Urothelium cell line (cell line): ENCODE results near the gene ATF6.
A peak's percentile ranks its signal among the peaks of the same experiment; 100 is the strongest.
"Not testable (repeated sequence)": the region's sequence is repeated elsewhere in the genome, so short reads cannot be mapped to it uniquely, and the experiment has no call there.

Experiments used
- DNase-seq: peaks from one replicate; pipeline ENCODE4 v3.0.0; 2011; ENCODE audit warnings: low spot score, mixed read lengths
- FAIRE-seq: peaks from 2 replicates; lab custom pipeline; 2011; peaks lifted over from hg19 to GRCh38; lab: Jason Lieb, UNC

Gene ATF6

DNA sequence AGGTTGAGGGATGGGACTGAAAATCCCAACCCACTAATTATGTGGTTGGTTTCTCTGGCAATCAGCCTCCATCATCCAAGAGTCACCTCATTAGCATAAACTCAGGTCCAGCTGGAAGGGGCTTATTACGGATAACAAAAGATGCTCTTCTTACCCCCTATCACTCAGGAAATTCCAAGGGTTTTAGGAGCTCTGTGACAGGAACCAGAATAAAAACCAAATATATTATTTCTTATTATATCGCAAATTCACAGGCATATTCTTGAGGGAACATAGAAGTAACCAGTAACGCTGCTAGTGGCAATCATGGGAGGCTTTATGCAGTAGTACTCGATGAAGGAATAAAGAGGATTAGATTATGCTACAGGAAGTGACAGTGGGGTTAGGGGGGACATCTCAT is 59.7 kb downstream of the ATF6 start:
- no peak for DNase-seq
- FAIRE-seq = no peak

- DNase-seq (no peak), FAIRE-seq (no peak)
Measured at GRCh38 chr1:161826478-161826877, 60.4 kb downstream of the ATF6 start.

- DNase-seq (no peak), FAIRE-seq (no peak)
Measured at GRCh38 chr1:161827786-161828185, 61.7 kb downstream of the ATF6 start.

DNA sequence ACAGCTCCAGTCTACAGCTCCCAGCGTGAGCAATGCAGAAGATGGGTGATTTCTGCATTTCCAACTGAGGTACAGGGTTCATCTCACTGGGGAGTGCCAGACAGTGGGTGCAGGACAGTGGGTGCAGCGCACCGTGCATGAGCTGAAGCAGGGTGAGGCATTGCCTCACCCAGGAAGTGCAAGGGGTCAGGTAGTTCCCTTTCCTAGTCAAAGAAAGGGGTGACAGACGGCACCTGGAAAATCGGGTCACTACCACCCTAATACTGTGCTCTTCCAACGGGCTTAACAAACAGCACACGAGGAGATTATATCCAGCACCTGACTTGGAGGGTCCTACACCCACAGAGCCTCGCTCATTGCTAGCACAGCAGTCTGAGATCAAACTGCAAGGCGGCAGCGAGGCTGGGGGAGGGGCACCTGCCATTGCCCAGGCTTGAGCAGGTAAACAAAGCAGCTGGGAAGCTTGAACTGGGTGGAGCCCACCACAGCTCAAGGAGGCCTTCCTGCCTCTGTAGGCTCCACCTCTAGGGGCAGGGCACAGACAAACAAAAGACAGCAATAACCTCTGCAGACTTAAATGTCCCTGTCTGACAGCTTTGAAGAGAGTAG is 66.3 kb downstream of the ATF6 start:
- FAIRE-seq, DNase-seq: not testable (repeated sequence)

GRCh38 chr1:161834967-161835550 is 68.9 kb downstream of the ATF6 start:
- DNase-seq (no peak), FAIRE-seq (no peak)

DNA sequence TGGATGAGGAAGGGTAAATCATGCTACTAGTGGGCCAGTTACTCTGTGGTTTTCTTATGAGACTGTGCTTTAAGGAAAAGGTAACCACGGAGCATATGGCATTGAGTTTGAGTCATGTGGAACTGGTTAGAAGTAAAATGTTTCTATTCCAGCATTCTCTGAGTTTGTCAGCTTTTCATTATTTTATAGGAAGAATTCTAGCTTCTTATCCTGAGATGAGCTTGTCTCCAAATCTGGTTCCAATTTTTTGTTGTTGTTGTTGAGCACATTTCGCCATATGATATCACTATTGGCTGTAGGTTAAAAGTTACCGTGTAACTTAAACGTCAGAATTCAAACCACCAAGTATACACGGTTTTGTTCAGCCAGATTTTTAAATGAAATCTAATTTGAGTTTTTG is 69.9 kb downstream of the ATF6 start:
- FAIRE-seq (no peak), DNase-seq (no peak)

GRCh38 chr1:161838362-161838761 is 72.2 kb downstream of the ATF6 start:
- DNase-seq (no peak), FAIRE-seq (no peak)

DNA sequence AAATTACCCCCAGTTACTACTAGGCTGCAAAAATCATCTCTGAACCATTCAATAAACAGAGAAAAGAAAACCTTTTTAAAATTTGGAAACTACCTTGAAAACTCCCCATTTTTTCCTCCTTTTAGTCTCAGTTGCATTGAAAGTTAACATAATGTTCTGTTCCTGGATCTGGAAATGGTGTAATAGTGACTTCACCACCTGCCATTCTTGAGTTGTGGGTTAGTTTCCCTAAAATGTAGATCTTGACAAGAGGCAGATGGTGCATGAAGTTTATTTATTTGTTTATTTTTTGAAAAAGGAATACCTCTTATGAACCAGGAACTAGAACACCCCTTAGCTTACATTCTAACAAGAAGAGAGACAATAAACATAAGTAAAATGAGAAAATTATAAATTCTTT is 72.8 kb downstream of the ATF6 start:
- DNase-seq (no peak), FAIRE-seq (no peak)

GRCh38 chr1:161839591-161839990 is 73.5 kb downstream of the ATF6 start:
- FAIRE-seq (peak; percentile 35), DNase-seq (no peak)

DNA sequence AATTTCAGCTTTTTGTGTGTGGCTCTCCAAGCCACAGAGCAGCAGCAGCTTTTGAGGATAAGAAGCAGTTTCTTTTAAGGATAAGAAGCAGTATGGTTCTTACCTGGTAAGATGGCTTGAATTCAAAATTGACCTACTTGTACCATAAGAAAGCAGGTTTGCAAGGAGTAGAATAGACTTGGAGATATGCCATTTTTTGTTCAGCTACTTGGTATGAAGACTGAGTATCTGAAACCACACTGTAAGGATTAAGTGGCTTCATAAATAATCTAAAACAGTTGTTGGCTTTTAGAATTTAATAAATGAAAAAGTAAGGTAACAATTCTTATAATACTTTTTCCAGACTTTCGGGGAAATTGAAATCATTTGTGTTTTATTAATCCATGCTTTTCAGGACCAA is 74.2 kb downstream of the ATF6 start:
- FAIRE-seq = no peak
- no peak for DNase-seq

- DNase-seq (no peak), FAIRE-seq (no peak)
Measured at GRCh38 chr1:161843156-161843555, 77.0 kb downstream of the ATF6 start.

GRCh38 chr1:161844696-161845095 is 78.6 kb downstream of the ATF6 start:
- DNase-seq = no peak
- no peak for FAIRE-seq

- FAIRE-seq = no peak
- DNase-seq = no peak
Measured at GRCh38 chr1:161848676-161849075, 82.6 kb downstream of the ATF6 start.

DNA sequence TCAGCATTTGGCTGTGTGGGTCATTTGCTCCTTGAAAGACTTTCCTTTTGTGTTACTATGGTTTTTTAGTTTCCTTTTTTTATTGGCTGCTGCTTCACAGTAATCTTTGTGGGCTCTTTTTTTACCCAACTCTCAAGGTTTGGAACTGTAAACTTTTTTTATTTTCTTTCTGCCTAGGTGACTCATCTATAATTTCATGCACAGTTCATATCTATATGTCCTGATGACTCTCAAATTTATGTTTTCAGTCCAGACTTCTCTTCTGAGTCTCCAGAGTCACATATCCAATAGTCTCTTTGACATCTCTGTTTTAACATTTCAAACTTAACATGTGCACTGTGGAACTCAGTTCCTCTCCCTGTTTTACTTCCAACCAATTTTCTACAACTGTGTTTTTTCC is 83.4 kb downstream of the ATF6 start:
- FAIRE-seq (no peak), DNase-seq (no peak)

GRCh38 chr1:161855260-161855659 is 89.1 kb downstream of the ATF6 start:
- FAIRE-seq = no peak

GRCh38 chr1:161858271-161858670 is 92.2 kb downstream of the ATF6 start:
- no peak for DNase-seq
- FAIRE-seq = no peak

More at GRCh38 chr1:161855260-161855659, 89.1 kb downstream of the ATF6 start:
- no peak for DNase-seq

DNA sequence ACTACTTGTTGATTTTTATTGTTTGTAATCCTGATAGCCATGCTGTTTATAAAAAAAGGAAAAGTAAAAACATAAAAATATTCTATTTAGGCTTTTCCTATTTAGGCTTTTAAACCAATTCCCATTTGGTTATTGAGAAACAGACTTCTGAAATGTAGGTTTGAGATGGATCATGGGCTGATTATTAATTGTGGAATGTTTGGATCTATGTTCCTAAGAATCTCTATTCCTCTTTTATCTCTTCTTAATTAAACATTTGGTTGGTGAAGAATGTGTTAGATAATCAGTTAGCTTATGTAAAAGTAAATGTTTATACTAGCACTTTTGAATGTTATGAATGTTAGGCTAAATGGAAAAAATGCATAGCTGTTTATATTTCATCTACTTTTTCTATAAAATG is 97.4 kb downstream of the ATF6 start:
- FAIRE-seq (no peak), DNase-seq (no peak)

DNA sequence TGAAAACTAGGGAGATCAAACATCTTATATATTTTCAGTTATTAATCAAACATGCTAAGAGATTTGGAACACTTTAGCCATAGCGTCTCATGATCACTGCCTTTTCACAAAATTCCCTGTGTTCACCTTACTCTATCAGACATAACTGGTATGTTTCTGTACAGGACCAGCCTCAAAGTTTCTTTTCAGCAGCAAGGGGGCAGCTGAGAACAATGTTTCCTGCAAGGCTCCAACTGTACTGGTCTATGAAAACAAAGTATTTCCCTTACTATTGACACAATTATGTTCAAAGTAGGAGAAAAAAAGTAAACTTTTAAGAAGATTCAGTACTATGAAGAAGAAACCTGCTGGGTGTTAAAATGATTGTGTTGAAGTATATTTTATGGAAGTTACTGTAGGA is 98.5 kb downstream of the ATF6 start:
- no peak for FAIRE-seq
- no peak for DNase-seq

DNA sequence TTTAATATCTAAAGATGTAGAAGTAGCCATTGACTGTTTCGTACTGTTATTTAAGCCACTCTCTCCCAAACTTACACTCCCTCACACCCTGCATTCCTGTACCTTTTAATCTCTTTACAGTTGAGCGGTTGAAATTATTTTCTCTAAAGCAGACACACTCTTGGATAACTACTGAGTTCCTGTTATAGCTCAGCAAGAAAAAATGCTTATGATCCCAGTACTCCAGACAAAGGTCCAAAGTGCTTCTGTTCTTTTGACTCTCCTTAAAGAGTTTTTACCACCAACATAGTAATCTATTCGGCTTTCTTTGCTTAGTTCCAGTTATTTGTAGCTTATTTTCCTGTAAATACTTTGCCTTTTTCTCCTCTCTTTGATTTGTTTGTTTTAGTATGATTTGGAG is 100.1 kb downstream of the ATF6 start:
- FAIRE-seq = no peak
- DNase-seq = no peak

DNA sequence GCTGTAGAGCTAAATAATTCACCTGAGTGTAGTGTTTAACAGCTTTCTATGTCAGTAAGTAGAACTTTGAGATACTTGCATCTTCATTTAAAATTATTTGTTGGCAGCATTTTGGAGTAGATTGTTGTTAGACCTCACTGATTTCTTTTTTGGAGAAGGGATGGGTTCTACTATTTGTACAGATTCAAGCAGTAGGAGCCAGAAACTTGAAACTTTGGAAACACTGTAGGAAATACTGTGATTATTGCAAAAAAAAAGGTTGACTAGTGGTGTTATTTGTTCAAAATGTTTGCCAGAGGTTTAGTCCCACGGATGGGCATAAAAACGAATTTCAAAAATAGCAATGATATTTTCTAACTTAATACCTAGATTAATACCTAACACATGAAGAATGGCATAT is 102.7 kb downstream of the ATF6 start:
- DNase-seq = no peak
- no peak for FAIRE-seq

- FAIRE-seq = no peak
Measured at GRCh38 chr1:161869291-161869690, 103.2 kb downstream of the ATF6 start.

GRCh38 chr1:161872506-161872905 is 106.4 kb downstream of the ATF6 start:
- FAIRE-seq (no peak), DNase-seq (no peak)

More at GRCh38 chr1:161869291-161869690, 103.2 kb downstream of the ATF6 start:
- no peak for DNase-seq

DNA sequence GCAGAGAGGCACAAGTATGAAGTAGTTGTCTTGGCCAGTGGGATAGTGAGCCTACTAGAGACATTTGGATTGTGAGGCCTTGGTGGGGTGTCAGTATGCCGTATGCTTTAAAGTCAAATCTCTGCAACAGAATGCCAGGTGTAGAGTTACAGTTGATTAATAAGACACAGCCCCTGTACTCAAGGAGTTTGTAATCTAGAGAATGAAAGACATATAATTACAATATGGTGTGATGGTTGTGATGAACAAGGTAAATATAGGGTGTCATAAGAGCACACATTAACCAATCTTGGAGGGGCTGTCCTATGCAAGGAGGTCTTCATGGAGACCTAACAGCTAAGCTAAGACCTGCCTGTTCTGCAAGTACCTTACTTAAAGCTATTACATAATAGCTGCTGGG is 113.1 kb downstream of the ATF6 start:
- no peak for FAIRE-seq

More for the DNA sequence above, 113.1 kb downstream of the ATF6 start:
- no peak for DNase-seq
